ENCODE data around the gene TCF4.
A peak's percentile ranks its signal among the peaks of the same experiment; 100 is the strongest.

The TCF4 gene

GRCh38 chr18:55551227-55551626 lies 36.8 kb downstream of the TCF4 start:
- DNase-seq (ENCODE audit: low read depth, low spot score), result no peak
- H3K4me3 ChIP-seq (ENCODE audit: low read length), result no peak overlapping the region

GRCh38 chr18:55550471-55550870 lies 37.5 kb downstream of the TCF4 start:
- H3K4me3 ChIP-seq (ENCODE audit: low read length), result no peak overlapping the region
- DNase-seq (ENCODE audit: low read depth, low spot score), result no peak

- no peak for DNase-seq (ENCODE audit: low read depth, low spot score)
- H3K4me3 ChIP-seq (ENCODE audit: low read length), result no peak overlapping the region
These were observed 38.4 kb downstream of the TCF4 start for GRCh38 chr18:55549474-55550104.

- DNase-seq (ENCODE audit: low read depth, low spot score), result no peak
- H3K4me3 ChIP-seq (ENCODE audit: low read length), result no peak overlapping the region
These were observed 40.3 kb downstream of the TCF4 start for GRCh38 chr18:55547705-55548056.

GRCh38 chr18:55546851-55547704 lies 40.9 kb downstream of the TCF4 start:
- H3K4me3 ChIP-seq (ENCODE audit: low read length), result no peak overlapping the region
- DNase-seq (ENCODE audit: low read depth, low spot score), result no peak

GRCh38 chr18:55544014-55544413 lies 44.0 kb downstream of the TCF4 start:
- H3K4me3 ChIP-seq (ENCODE audit: low read length), result no peak overlapping the region
- DNase-seq (ENCODE audit: low read depth, low spot score), result no peak

- DNase-seq (ENCODE audit: low read depth, low spot score), result no peak
- H3K4me3 ChIP-seq (ENCODE audit: low read length), result no peak overlapping the region
These were observed 44.8 kb downstream of the TCF4 start for GRCh38 chr18:55543130-55543704.

- no peak for DNase-seq (ENCODE audit: low read depth, low spot score)
- H3K4me3 ChIP-seq (ENCODE audit: low read length), result no peak overlapping the region
These were observed 46.4 kb downstream of the TCF4 start for GRCh38 chr18:55541571-55541970.

GRCh38 chr18:55539240-55539639 lies 48.8 kb downstream of the TCF4 start:
- H3K4me3 ChIP-seq (ENCODE audit: low read length), result no peak overlapping the region
- DNase-seq (ENCODE audit: low read depth, low spot score), result no peak

GRCh38 chr18:55534996-55535395 lies 53.0 kb downstream of the TCF4 start:
- DNase-seq (ENCODE audit: low read depth, low spot score), result no peak
- no peak overlapping the region for H3K4me3 ChIP-seq (ENCODE audit: low read length)

GRCh38 chr18:55534547-55534946 lies 53.4 kb downstream of the TCF4 start:
- DNase-seq (ENCODE audit: low read depth, low spot score), result no peak
- H3K4me3 ChIP-seq (ENCODE audit: low read length), result no peak overlapping the region

- DNase-seq (ENCODE audit: low read depth, low spot score), result no peak
- no peak overlapping the region for H3K4me3 ChIP-seq (ENCODE audit: low read length)
These were observed 57.8 kb downstream of the TCF4 start for GRCh38 chr18:55530166-55530565.

- DNase-seq (ENCODE audit: low read depth, low spot score), result no peak
- H3K4me3 ChIP-seq (ENCODE audit: low read length), result no peak overlapping the region
These were observed 58.4 kb downstream of the TCF4 start for GRCh38 chr18:55529581-55529980.

- DNase-seq (ENCODE audit: low read depth, low spot score), result no peak
- no peak overlapping the region for H3K4me3 ChIP-seq (ENCODE audit: low read length)
These were observed 62.1 kb downstream of the TCF4 start for GRCh38 chr18:55525845-55526244.

GRCh38 chr18:55524353-55525073 lies 63.5 kb downstream of the TCF4 start:
- DNase-seq (ENCODE audit: low read depth, low spot score), result no peak
- H3K4me3 ChIP-seq (ENCODE audit: low read length), result no peak overlapping the region

- H3K4me3 ChIP-seq (ENCODE audit: low read length), result no peak overlapping the region
- no peak for DNase-seq (ENCODE audit: low read depth, low spot score)
These were observed 65.0 kb downstream of the TCF4 start for GRCh38 chr18:55523001-55523400.

GRCh38 chr18:55522011-55522410 lies 66.0 kb downstream of the TCF4 start:
- DNase-seq (ENCODE audit: low read depth, low spot score), result peak; percentile 11
- H3K4me3 ChIP-seq (ENCODE audit: low read length), result no peak overlapping the region

- H3K4me3 ChIP-seq (ENCODE audit: low read length), result no peak overlapping the region
- DNase-seq (ENCODE audit: low read depth, low spot score), result no peak
These were observed 70.9 kb downstream of the TCF4 start for GRCh38 chr18:55517055-55517454.

GRCh38 chr18:55515941-55516710 lies 71.9 kb downstream of the TCF4 start:
- DNase-seq (ENCODE audit: low read depth, low spot score), result no peak
- no peak overlapping the region for H3K4me3 ChIP-seq (ENCODE audit: low read length)
